ENCODE measurements around the gene TCFL5.

The TCFL5 gene

DNA sequence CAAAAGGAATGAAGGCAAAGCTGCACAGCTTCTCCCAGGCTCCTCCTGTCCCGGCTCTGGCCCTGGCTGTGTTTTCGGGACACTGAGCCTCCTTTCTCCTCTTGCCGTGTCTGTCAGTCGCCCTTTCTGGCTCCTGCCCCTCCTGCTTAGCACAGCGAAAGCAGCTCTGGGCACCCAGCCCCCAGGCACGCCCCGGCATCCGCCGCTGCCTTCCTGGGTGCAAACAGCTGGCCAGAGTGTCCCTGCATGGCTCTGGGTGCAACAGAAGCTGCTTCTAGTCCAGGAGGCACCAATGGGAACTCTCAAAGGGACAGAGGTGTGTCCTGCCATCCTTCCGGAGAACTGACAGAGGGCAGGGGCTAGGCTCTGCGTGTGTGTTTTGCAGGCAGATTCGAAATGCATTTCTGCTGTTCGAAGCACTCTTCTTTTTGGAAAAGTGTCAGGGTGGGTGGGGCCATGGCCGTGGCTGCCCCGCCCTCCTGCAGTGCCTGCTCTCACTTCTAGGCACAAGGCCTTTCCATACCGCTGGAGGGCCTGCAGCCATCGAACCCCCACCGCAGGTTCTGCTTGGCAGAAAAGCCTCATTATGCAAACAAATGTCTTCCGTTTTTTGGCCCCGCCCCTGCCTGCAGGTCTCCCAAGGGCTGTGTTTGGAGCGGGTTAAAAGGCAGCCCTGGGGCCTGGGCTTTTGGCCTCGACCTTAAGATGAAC, 29.3 kb downstream of the TCFL5 start:
- DNase-seq: peak; percentile 29 to 34

DNA sequence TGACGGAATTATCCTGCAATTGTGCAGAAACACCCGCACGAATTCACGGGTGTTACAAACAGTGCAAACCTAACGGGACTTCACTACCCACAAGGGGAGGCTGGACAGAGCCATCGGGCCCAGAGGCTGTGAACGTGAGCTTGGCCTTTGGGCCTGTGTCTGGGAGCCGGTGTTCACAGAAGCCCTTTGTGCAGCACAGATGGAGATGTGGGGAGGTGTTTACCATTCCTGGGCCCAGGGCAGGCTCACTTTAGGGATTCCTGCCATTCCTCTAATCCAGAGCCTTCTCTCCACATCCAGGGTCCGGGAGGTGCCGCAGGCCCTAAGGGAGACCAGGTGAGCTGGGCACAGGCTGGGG, 29.8 kb downstream of the TCFL5 start:
- no peak for DNase-seq

DNA sequence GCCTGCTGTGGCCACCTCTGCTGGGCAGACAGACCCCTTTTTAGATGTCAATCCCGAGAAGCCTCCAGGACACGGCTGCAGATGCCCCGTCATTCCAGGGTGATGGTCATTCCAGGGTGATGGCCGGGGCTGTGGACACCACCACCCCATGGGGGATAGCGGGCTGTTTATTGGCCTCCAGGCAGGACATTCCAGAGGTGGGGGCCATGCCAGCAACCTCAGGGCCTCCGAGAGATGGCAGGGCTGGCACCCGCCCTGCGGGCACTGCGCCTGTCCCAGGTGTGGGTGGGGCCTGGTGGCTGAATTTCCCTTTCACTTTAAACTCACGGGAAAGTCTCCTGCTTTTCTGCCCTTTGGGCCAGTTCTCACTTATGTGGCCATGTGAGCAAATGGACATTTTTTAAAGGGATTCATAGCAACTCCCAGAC, 30.2 kb downstream of the TCFL5 start:
- DNase-seq: no peak

DNA sequence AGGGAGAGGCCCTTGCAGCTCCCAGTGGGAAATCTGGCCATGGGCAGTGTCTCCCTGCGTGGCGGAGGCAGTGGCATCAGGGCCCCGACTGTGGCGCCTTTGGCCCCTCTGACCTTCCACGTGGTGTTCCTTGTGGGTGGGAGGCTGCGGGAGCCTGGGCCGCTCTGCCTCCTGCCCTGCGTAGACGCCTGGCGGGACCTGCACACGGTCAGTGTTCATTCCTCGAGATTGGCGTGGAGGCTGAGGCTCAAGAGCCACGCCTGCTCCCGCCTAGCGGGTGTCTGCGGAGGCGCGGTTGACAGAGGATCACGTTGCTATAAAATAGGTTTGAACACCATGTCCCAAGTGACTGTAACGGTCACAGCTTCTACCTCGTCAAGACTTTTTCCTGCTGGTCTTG, 30.8 kb downstream of the TCFL5 start:
- DNase-seq: no peak

DNA sequence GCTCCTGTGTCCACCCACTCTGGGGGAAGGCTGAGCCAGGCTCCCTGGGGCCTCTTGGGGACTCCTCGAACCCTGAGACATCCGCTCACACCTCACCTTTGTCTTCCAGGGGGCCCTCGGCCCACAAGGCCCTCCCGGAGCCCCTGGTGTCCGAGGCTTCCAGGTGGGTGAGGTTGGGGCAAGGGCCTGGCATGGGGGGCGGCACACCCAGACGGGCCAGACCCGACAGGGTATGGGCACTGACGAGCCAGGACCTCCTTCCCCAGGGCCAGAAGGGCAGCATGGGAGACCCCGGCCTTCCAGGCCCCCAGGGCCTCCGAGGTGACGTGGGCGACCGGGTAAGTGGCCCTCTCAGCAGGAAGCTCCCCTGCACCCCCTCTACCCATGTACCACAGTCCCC, 31.4 kb downstream of the TCFL5 start:
- no peak for DNase-seq

DNA sequence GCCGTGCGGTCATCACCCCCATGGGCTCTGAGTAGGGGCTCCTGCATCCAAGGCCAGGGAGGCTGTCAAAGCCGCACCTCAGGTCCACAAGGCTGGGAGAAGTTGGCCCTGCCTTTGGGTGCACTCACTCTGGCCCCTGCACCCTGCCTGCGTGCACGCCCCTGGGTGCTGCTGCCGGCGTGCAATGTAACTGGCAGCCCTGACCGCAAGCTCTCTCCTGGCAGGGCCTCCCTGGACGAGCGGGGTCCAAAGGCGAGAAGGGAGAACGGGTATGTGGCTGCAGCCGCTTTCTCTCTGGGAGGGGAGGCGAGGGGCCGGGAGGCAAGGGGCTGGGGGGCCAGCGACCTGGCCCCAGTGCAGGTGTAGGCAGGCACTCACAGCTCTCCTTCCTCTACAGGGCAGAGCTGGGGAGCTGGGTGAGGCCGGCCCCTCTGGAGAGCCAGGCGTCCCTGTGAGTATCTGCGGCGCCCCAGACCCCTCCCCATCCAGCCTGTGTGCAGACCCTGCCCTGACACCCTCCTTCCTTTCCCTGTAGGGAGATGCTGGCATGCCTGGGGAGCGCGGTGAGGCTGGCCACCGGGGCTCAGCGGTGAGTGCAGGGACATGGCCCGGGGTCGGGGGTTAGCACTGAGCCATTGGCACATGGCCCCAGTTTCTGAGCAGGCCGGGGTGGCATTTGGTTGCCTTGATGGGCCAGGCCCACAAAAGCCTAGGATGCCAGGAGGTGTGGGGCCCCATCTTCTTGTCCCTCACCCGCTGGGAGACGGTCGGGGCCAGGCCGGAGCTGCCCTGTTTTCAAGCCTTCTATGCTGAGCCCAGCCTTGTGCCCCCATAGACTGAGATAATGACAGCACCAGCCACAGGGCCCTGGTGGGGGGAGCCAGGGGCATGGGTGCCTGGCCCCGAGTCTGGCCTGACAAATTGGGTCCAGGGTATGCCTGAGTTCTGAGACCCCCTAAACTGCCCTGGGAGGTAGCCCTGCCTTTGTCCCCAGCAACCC, 32.1 kb downstream of the TCFL5 start:
- no peak for DNase-seq

DNA sequence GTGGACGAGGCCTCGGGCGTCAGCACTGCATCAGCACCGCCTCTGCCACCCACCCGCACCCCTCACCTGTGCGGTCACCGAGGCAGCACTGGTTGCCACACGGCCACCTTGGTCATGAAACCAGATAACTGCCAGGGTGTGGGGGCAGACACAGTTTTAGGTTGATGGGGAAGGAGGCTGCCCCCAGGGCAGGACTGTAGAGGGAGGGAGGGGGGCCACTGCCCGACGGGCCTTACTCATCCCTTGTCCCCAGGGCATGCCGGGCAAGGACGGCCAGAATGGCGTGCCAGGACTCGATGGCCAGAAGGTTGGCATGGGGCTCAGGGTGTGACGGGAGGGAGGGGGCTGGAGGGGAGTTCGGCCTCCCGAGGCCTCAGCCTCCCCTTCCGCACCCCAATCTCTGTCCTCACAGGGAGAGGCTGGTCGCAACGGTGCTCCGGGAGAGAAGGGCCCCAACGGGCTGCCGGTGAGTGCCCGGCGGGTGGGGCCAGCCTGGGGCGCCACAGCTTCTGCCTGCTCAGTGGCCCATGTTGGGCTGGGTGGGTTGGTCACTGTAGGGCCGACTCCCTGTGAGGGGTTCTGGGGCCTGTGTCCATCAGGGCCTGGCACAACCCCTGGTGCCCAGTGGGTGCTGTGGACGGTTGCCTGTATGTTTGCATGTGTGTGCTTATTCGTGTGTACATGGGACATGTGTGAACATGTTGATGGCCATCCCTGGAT, 33.0 kb downstream of the TCFL5 start:
- DNase-seq: no peak

DNA sequence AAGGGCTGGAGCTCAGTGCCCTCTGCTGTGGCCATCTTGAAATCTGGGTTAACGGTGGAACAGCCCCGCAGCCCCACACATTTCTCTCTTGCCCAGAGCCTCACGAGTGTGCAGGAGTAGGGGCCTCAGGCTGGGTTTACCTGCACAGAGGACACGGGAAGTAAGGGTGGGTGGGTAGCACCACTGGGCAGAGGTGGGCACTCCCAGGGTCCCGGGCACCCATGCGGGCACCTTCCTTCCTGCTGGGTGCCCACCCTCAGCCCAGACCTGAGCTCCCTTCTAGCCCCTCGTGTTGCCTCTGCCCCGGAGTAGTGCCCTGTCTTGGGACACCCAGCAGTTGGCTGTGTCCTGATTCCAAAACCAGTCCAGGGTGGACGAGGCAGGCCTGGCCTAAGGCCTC, 33.6 kb downstream of the TCFL5 start:
- no peak for DNase-seq

DNA sequence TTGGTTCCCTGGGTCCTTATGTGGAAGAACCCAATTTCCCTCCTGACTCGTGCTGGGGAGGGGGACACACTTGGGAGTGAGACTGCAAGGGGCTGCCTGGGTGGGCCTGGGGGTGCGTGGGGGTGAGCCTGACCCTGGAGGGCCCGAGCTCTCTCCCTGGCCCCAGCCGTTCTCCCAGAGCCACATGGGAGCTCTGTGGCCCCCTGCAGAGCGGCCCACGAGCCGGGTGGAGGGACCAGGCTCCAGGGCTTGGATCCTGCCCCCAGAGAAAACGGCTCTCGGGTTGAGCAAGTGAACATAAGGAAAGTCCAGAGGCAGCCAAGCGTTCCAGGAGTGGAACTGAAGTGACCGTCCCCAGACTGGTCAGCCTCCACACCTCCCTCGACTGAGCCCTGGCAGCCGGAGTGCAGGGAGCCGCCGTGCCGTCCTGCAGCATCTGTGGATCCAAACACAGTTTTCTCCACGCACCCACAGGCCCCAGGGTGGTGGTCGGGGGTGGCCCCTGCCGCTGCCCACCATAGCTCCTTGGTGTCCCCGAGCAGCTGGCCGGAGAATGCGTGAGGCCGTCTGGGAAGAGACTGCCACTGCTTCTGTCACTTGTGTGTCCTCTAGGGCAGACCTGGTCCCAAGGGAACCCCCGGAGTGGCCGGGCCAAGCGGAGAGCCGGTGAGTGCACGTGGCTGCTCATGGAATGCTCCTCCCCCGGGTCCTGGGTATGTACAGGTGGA, 34.1 kb downstream of the TCFL5 start:
- no peak for DNase-seq

DNA sequence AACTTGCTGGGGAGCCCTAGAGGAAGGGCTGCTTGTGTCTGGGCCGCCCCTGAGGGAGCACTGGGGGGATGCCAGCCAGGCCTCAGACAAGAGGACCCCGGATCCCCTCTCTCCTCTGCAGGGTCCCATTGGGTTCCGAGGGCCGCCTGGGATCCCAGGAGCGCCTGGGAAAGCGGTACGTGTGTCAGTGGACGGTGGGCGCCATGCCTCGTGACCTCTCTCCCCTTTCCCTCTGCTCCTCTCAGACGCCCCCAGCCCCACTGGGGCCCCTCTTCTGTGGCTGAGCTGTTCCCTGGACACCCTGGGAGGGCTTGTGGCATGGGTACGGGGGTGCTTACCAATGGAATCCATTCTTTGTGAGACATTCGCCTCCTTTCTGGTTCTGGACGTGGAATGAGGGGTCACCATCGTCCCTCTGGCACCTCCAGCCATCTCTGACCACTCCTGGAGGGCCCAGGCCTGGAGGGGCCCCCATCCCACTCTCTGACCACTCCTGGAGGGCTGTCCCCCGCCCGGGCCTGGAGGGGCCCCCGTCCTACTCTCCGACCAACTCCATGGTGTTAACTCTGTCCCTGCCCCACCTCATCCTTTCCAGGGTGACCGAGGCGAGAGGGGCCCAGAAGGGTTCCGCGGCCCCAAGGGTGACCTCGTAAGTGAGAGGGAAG, 34.8 kb downstream of the TCFL5 start:
- no peak for DNase-seq

DNA sequence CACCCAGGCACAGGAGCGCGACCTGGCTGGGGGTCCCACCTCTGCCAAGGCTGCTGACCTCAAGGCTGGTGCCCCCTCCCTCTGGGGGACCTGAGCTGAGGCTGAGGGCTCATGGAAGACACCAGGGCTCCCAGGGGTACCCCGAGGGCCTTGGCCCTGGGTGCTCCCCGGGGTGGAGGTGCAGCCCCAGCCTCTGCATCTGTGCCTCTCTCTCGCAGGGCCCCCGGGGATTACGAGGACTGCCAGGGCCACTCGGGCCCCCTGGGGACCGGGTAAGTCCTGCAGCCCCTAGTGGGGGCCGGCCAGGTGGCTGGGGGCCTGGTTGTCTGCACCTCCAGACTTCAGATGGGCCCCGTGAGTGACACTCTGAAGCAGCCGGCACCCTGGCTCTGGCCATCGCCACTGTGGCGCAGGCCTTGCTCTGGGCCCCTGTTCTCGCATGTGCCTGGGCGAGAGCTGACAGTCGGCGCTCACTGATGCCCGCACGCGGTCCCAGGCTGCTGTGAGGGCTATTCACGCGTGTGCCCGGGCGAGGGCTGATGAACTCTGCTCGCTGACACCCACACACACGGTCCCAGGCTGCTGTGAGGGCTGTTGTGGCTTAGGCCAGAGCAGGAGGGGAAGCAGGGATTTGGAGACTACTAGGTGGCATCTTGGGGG, 35.5 kb downstream of the TCFL5 start:
- DNase-seq: no peak

DNA sequence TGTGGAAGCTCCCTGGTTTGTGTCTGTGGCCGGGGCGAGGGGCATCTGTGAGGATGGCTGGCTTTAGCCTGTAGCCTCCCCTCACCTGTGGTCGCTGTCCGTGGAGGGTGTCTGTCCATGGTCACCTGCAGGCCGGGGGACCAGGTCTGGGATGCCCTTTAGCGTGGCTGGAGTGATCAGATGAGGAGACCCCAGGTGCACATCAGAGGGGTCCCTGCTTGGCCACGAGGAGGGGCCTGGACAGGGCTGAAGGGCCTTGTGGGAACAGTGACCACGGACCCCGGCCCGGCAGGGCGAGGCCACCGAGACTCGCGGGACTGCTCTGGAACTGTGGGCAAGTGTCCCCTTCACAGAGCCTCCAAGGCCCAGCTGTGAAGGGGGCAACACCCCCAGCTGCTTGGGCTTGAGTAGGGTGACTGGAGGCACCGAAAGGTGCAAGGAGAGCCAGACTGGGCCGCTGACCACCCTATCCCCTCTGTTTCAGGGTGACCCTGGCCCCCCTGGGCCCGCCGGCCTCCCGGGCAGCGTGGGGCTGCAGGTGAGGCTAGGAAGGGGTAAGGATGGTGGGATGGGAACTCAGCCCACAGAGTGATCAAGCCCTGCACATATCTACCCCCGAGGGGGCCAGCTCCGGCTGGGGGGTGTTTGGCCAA, 36.2 kb downstream of the TCFL5 start:
- no peak for DNase-seq

DNA sequence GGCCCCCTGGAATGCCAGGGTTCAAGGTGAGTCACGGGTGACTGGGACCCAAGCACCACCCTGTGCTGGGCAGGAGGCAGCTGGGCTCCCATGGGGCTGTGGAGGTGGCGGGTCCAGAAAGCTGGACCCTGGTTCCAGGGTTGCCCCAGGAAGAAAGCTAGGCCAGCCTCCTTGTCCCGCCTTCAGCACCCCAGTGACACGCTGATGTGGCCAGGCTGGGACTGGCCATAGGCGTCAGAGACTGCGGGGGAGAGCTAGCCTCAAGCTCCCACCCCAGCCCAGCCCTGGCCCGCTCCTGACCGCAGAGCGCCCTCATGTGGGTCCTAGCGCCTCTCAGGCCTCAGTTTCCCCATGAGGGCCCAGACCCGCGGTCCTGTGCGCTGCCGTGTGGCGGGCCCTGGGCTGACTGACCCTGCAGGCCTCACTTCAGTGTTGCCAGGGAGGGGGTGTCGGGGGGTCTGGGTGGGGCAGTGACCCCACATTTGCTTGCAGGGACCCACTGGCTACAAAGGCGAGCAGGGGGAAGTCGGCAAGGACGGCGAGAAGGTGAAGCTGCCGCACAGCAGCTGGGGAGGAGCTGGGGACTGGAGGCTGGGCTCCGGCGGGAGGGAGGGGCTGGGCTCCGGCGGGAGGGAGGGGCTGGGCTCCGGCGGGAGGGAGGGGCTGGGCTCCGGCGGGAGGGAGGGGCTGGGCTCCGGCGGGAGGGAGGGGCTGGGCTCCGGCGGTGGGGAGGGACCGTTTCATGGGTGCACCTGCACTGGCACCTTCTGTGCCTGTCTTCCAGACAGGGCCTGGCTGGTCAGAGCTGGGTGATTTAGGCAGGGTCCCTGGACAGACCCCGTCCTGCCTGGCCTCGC, 36.9 kb downstream of the TCFL5 start:
- peak; percentile 51 to 52 for DNase-seq

DNA sequence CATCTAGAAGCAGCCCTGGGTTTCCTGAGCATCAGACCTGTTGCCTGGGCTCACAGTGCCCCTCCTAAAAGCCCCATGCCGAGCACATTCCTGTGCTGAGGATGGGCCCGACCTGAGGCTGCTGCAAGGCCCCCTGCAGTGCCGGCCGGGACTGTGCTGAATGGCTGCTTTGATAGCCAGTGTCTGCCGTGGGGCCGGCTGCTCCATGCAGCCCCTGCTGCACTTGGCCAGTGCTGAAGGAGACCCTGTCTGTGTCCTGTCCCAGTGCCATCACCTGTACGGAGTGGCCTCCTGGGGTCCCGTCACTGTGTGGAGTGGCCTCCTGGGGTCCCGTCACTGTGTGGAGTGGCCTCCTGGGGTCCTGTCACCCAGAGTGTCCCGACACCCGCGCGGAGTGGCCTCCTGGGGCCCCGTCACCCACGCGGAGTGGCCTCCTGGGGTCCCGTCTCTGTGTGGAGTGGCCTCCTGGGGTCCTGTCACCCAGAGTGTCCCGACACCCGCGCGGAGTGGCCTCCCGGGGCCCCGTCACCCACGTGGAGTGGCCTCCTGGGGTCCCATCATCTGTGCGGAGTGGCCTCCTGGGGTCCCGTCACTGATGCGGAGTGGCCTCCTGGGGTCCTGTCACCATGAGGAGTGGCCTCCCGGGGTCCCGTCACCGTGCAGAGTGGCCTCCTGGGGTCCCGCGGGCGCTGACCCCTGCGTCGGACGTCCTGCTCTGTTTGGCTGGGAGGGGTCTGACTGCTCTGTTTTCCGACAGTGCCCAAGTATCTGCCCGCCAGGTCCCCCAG, 37.7 kb downstream of the TCFL5 start:
- DNase-seq: no peak

DNA sequence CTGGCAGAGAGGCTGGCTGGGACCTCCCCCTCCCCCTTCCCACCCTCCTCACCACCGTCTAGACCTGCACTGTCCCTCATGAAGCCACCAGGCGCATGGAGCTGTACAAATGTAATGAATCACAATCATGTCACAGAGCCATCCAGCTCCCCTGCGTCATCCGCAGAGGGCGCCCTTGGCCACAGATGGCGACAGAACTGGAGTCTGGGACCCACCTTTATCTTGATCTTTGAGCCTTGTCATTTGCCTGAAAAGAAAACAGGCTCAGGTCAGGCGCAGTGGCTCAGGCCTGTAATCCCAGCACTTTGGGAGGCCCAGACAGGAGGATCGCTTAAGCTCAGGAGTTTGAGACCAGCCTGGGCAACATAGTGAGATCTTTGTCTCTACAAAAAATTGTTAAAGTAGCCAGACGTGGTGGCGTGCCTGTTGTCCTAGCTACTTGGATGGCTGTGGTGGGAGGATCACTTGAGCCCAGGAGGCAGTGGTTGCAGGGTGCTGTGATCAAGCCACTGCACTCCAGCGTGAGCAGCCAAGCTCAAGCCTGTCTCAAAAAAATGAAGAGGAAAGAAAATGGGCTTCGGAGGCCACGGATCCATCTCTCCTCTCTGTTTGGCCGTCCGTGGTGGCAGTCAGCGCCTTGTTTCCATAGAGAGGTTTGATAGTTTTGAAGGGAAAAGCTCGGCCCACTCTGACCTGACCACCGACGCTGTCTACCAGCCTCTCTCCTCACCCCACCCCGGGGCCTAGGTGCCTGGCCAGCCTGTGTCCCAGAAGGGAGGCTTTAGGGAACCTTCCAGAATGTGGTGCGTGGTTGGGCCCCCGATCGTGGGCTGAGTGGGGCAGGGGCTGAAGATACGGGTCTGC, 38.6 kb downstream of the TCFL5 start:
- DNase-seq: peak; percentile 43 to 57

DNA sequence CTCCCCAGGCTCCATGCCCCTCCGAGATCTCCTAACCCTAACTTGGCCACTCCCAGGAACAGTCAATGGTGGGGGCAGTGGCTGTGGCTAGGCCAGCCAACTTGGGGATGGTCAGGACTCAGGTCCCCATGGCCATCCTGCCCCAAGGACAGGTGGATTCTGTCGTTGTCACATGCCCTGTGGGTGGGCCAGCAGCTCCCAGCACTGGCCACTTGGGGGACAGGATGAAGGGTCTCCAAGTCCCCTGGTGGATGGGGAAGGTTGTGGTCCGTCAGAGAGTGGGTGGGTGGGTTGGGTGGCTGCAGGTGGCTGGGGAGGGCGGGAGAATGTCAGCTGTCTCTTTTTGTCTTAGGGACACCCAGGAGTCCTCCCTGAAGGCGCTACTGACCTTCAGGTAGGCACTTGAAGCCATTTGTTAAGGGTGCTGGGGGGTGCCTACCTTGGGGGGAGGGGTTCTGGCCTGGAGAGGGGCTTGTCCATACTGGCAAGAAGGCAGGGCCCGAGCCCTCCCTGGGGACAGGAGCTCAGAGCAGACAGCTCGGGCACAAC, 39.3 kb downstream of the TCFL5 start:
- DNase-seq: no peak

DNA sequence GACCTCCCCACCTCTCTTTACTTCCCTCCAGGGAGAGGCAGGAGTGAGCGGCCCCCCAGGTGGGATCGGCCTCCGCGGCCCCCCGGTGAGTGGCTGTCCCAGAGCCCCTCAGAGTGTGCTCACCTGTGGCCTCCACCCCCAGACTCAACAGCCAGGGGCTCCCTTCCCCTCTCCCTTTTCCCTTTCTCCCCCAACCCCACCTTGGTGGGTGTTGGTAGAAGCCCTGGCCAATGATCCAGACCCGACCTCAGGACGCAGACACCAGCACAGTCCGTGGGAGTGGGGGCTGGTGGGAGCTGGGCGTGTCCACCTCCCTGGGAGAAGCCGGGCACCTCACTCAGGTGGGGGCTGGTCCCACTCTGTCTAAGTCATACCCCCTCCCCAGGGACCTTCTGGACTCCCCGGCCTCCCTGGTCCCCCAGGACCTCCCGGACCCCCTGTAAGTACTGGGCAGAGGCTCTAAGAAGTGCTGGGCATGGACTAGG, 39.9 kb downstream of the TCFL5 start:
- DNase-seq: no peak
